B cell (primary cell): ENCODE data around the gene ZNF607. TPM values are rescaled to one million over a fixed set of nuclear protein-coding genes. Genes with fewer than 3 reads are reported as not detected.

Source experiments
- ATAC-seq: fragments of 200-7000 bp; cut with Tn5 transposase; one replicate; pipeline ENCODE4 v1.10.0; 2021; ENCODE audit warnings: low read depth, mild to moderate bottlenecking, moderate number of reproducible peaks, moderate library complexity
- CTCF ChIA-PET: fragments of 350-600 bp; sonication (Branson Sonifier 250); formaldehyde crosslinking; loops from one replicate; lab custom pipeline; 2021; ENCODE audit warnings: antibody characterized with exemption, inconsistent platforms; lab: Charles Lee
- POLR2A ChIA-PET: fragments of 350-600 bp; sonication (Branson Sonifier 250); formaldehyde crosslinking; loops from one replicate; lab custom pipeline; 2021; ENCODE audit warnings: antibody characterized with exemption; lab: Charles Lee
- DNase-seq: peaks from one replicate; pipeline ENCODE4 v3.0.0; 2013
- H2AFZ ChIP-seq: 2 replicates; pipeline ENCODE4 v1.6.1; 2012; ENCODE audit warnings: mild to moderate bottlenecking, low read depth, low read length; ENCODE audit not compliant: insufficient read depth, poor library complexity, severe bottlenecking
- H3K27ac ChIP-seq, 2 donors: 1 replicate in 1 of 2; 2 replicates in 1 of 2; pipeline ENCODE4 v1.5.1; 2012 to 2013; ENCODE audit warnings: low read length in 2 of 2, mild to moderate bottlenecking in 2 of 2, moderate library complexity in 1 of 2
- H3K27me3 ChIP-seq, 4 experiments: fragments of 200-600 bp in 1 of 4; sonication (generic) in 1 of 4; replicated peaks in 1 of 4; 1 replicate in 2 of 4; 2 replicates in 2 of 4; pipeline versions ENCODE4 v1.6.1 to v1.7.0; 2013 to 2016; ENCODE audit warnings: low read length in 3 of 4, mild to moderate bottlenecking in 2 of 4, mixed read lengths in 1 of 4, moderate library complexity in 1 of 4; ENCODE audit not compliant: insufficient read depth in 4 of 4, control insufficient read depth in 3 of 4; ENCODE audit errors: control extremely low read depth in 1 of 4
- H3K36me3 ChIP-seq, 2 experiments: replicated peaks in 1 of 2; 1 replicate in 1 of 2; 2 replicates in 1 of 2; pipeline versions ENCODE4 v1.6.1 to v1.7.1; 2013; ENCODE audit warnings: low read length in 1 of 2; ENCODE audit not compliant: insufficient read depth in 2 of 2, control insufficient read depth in 1 of 2; ENCODE audit errors: control extremely low read depth in 1 of 2, extremely low read depth in 1 of 2
- H3K4me1 ChIP-seq, 2 donors: fragments of 200-600 bp in 1 of 2; sonication (generic) in 1 of 2; 1 replicate in 1 of 2; 2 replicates in 1 of 2; pipeline versions ENCODE4 v1.5.1 to v1.6.1; 2013 to 2017; ENCODE audit warnings: low read length in 2 of 2; ENCODE audit not compliant: control insufficient read depth in 2 of 2, insufficient read depth in 2 of 2
- H3K4me2 ChIP-seq: replicated peaks from 2 replicates; pipeline ENCODE3; 2012; ENCODE audit warnings: mild to moderate bottlenecking, low read depth, low read length; ENCODE audit not compliant: poor library complexity, severe bottlenecking
- H3K4me3 ChIP-seq, 5 experiments: fragments of 200-600 bp in 1 of 5; sonication (generic) in 1 of 5; 1 replicate in 3 of 5; 2 replicates in 2 of 5; pipeline versions ENCODE4 v1.5.1 to v1.7.0; 2011 to 2016; ENCODE audit warnings: low read length in 4 of 5, mild to moderate bottlenecking in 4 of 5, low read depth in 2 of 5, control low read depth in 1 of 5, moderate library complexity in 1 of 5; ENCODE audit not compliant: insufficient read depth in 1 of 5; ENCODE audit errors: control extremely low read depth in 1 of 5, extremely low read depth in 1 of 5
- H3K79me2 ChIP-seq: fragments of 200-600 bp; sonication (generic); one replicate; pipeline ENCODE4 v1.6.0; 2016; ENCODE audit warnings: low read length; ENCODE audit not compliant: control insufficient read depth, insufficient read depth
- H3K9ac ChIP-seq: fragments of 200-600 bp; sonication (generic); 2 replicates; pipeline ENCODE4 v1.6.1; 2017; ENCODE audit warnings: mild to moderate bottlenecking, low read length, moderate library complexity
- H3K9me3 ChIP-seq, 3 donors: one replicate each; pipeline versions ENCODE4 v1.6.1 to v1.7.1; 2013; ENCODE audit warnings: low read length in 2 of 3; ENCODE audit not compliant: control insufficient read depth in 2 of 3, insufficient read depth in 1 of 3; ENCODE audit errors: control extremely low read depth in 1 of 3
- H4K20me1 ChIP-seq: 2 replicates; pipeline ENCODE4 v1.6.0; 2012; ENCODE audit warnings: mild to moderate bottlenecking, low read length; ENCODE audit not compliant: insufficient read depth, control insufficient read depth, poor library complexity, severe bottlenecking
- H3K27ac Mint-ChIP-seq: one replicate; pipeline ENCODE4 v1.8.0; 2021; ENCODE audit warnings: mixed read lengths
- H3K27me3 Mint-ChIP-seq: one replicate; pipeline ENCODE4 v1.8.0; 2021; ENCODE audit warnings: mixed read lengths
- H3K4me1 Mint-ChIP-seq: one replicate; pipeline ENCODE4 v1.8.0; 2021; ENCODE audit warnings: mixed read lengths
- H3K4me3 Mint-ChIP-seq: one replicate; pipeline ENCODE4 v1.8.0; 2021; ENCODE audit warnings: mixed read lengths
- H3K9me3 Mint-ChIP-seq: one replicate; pipeline ENCODE4 v1.8.0; 2022; ENCODE audit warnings: mixed read lengths; ENCODE audit not compliant: insufficient read depth
- CTCF ChIP-seq: fragments of 200-600 bp; IDR thresholded peaks from one replicate; pipeline ENCODE4 v1.8.0; 2022; ENCODE audit warnings: antibody characterized with exemption, mild to moderate bottlenecking
- EZH2 ChIP-seq: IDR thresholded peaks from 2 replicates; pipeline ENCODE4 v1.6.1; 2012; ENCODE audit warnings: borderline replicate concordance, low read depth, mild to moderate bottlenecking, moderate library complexity, low read length; ENCODE audit not compliant: insufficient read depth, poor library complexity, severe bottlenecking
- WGBS: methylation state at CpG from one replicate; pipeline ENCODE4 v1.1.5; 2013; ENCODE audit warnings: missing lambda C conversion rate; ENCODE audit not compliant: insufficient coverage; 5-methylcytosine and 5-hydroxymethylcytosine counted together
- intact Hi-C: fragments of 100-400 bp; cut with micrococcal nuclease; formaldehyde crosslinking; loops from one replicate; pipeline ENCODE4 v1.10.0; 2022
- polyA plus RNA-seq: library from polyadenylated mRNA; depleted of rRNA; stranded (reverse); fragments of >200 nt; gene quantifications from 2 replicates; pipeline ENCODE4 v1.2.3, GENCODE V29; 2012
- total RNA-seq, 2 donors: library from RNA; stranded (reverse); fragments of 120-200 nt in 1 of 2; gene quantifications; 1 replicate in 1 of 2; 2 replicates in 1 of 2; pipeline versions ENCODE4 v1.2.3 to v1.2.4, GENCODE V29; 2013 to 2022

The ZNF607 gene
- total and polyA plus RNA-seq, 2 donors (not counting 1 experiment from before 2014, with no cell fraction given): 4.4 to 21.5 TPM

- Histone ChIP-seq H3K27me3 (no peaks in the 10 kb centered on the region), H3K79me2 (no peaks in the 10 kb centered on the region), H3K36me3 (no peaks in the 10 kb centered on the region), H3K27ac (peak overlapping the region; percentile 68 to 74), H3K9ac (peak overlapping the region; percentile 75), H2AFZ (peak overlapping the region; percentile 88), H3K4me3 (peak overlapping the region; percentile 53 to 80 (median 68)), H3K4me1 (peaks cover 0 to 4% of the 10 kb centered on the region in 2 donors), H3K4me2 (peak overlapping the region; percentile 72), H4K20me1 (no peaks in the 10 kb centered on the region), H3K9me3 (peaks cover 0 to 37% (median 0%) of the 10 kb centered on the region in 3 donors)
- DNase-seq (peak; percentile 90), ATAC-seq (peak; percentile 97)
- H3K27ac Mint-ChIP-seq: peak overlapping the region; percentile 98
- peak; percentile 27 for TF ChIP-seq CTCF
- TF ChIP-seq EZH2: no peak
- no peaks in the 10 kb centered on the region for H3K9me3 Mint-ChIP-seq
- intact Hi-C loops: loop anchor here (1.0 to 5.0 kb wide), 6 partner anchors 27 to 321 kb away; partner anchors contain the start of genes ZFP30, ZNF527, ZNF540 and ZNF569
- ChIA-PET POLR2A (interaction anchor here (0.6 to 1.2 kb wide), 4 partner anchors 37 to 893 kb away, joined by 3 to 9 read pairs (median 7); partner anchors contain the start of genes ZFP30, ZNF540 and ZNF571), CTCF (interaction anchor here (0.6 to 1.8 kb wide), 2 partner anchors 88 to 374 kb away, joined by 3 to 4 read pairs; partner anchors contain the start of gene ZNF573)
- H3K4me1 Mint-ChIP-seq: peaks cover 11% of the 10 kb centered on the region
- H3K27me3 Mint-ChIP-seq: no peaks in the 10 kb centered on the region
- H3K4me3 Mint-ChIP-seq: peak overlapping the region; percentile 99
- 1% methylated on average over 47 of the region's 48 CpGs for WGBS
These were observed 27.6 kb downstream of the ZNF607 start for GRCh38 chr19:37691881-37692504.

- Mint-ChIP-seq H3K27ac (no peak overlapping the region), H3K9me3 (no peaks in the 10 kb centered on the region), H3K27me3 (no peaks in the 10 kb centered on the region), H3K4me1 (no peaks in the 10 kb centered on the region), H3K4me3 (no peak overlapping the region)
- TF ChIP-seq EZH2 (no peak), CTCF (no peak)
- ChIA-PET CTCF (no interaction called here), POLR2A (no interaction called here)
- Histone ChIP-seq H3K36me3 (no peaks in the 10 kb centered on the region), H3K4me3 (no peak overlapping the region), H2AFZ (no peak overlapping the region), H3K4me1 (no peaks in the 10 kb centered on the region), H3K79me2 (no peaks in the 10 kb centered on the region), H3K9me3 (peaks cover 1 to 31% (median 7%) of the 10 kb centered on the region in 3 donors), H3K27ac (no peak overlapping the region), H3K4me2 (no peak overlapping the region), H4K20me1 (no peaks in the 10 kb centered on the region), H3K27me3 (no peaks in the 10 kb centered on the region), H3K9ac (no peak overlapping the region)
- WGBS: 80% methylated on average over 2 of the region's 3 CpGs
- ATAC-seq (no peak), DNase-seq (no peak)
- intact Hi-C loops: no loop called here
These were observed 36.0 kb downstream of the ZNF607 start for GRCh38 chr19:37683520-37683919.
